Sigmoid colon (tissue), 7 donors: Measurements from ENCODE around the gene LAPTM5. TPM values are rescaled to one million over a fixed set of nuclear protein-coding genes. Genes with fewer than 3 reads are reported as not detected.
A peak's percentile ranks its signal among the peaks of the same experiment; 100 is the strongest.
"Not testable (repeated sequence)": the region's sequence is repeated elsewhere in the genome, so short reads cannot be mapped to it uniquely, and the experiment has no call there.

Experiments
- DNase-seq: peaks from one replicate; pipeline ENCODE4 v3.0.0-alpha.2; 2019
- H3K27ac ChIP-seq, 4 donors: fragments of 200-600 bp; sonication (generic); one replicate each; pipeline ENCODE4 v1.5.1; 2016 to 2019; ENCODE audit warnings: mild to moderate bottlenecking in 1 of 4
- H3K27me3 ChIP-seq, 3 donors: fragments of 200-600 bp; sonication (generic); one replicate each; pipeline ENCODE4 v1.5.1; 2019; ENCODE audit warnings: mild to moderate bottlenecking in 1 of 3
- H3K36me3 ChIP-seq, 4 donors: fragments of 200-600 bp; sonication (generic); one replicate each; pipeline ENCODE4 v1.5.1; 2016 to 2019
- H3K4me1 ChIP-seq, 4 donors: fragments of 200-600 bp; sonication (generic); one replicate each; pipeline ENCODE4 v1.5.1; 2017 to 2019
- H3K4me3 ChIP-seq, 4 donors: fragments of 200-600 bp; sonication (generic); one replicate each; pipeline ENCODE4 v1.5.1; 2017 to 2019; ENCODE audit warnings: mild to moderate bottlenecking in 2 of 4, moderate library complexity in 1 of 4
- H3K9me3 ChIP-seq, 4 donors: fragments of 200-600 bp in 3 of 4; sonication (generic) in 3 of 4; one replicate each; pipeline versions ENCODE4 v1.5.1 to v1.6.1; 2013 to 2019
- CTCF ChIP-seq, 4 experiments: fragments of 450-650 bp in 3 of 4; fragments of 200-600 bp in 1 of 4; IDR thresholded peaks; one replicate each; pipeline ENCODE4 v1.5.1; 2016 to 2019; ENCODE audit warnings: antibody characterized with exemption in 4 of 4, mild to moderate bottlenecking in 3 of 4, moderate library complexity in 2 of 4
- EP300 ChIP-seq, 4 donors: sonication (generic); formaldehyde crosslinking; IDR thresholded peaks; one replicate each; pipeline ENCODE4 v1.6.1; 2017; ENCODE audit warnings: antibody characterized with exemption in 4 of 4
- POLR2A ChIP-seq, 2 donors: fragments of 450-650 bp; IDR thresholded peaks; one replicate each; pipeline ENCODE4 v1.6.1; 2016; ENCODE audit warnings: antibody characterized with exemption in 2 of 2, mild to moderate bottlenecking in 2 of 2, moderate library complexity in 2 of 2
- POLR2AphosphoS5 ChIP-seq, 4 donors: sonication (generic); formaldehyde crosslinking; IDR thresholded peaks; one replicate each; pipeline ENCODE4 v1.6.1; 2017; ENCODE audit warnings: antibody characterized with exemption in 4 of 4
- WGBS, 2 donors: extraction: QIAGEN DNeasy Blood & Tissue Kit; methylation state at CpG; one replicate each; pipeline ENCODE4 v1.1.7; 2013; 5-methylcytosine and 5-hydroxymethylcytosine counted together
- intact Hi-C: fragments of 100-400 bp; cut with DNase I; formaldehyde crosslinking; loops from one replicate; pipeline ENCODE4 v1.15.1; 2023
- polyA plus RNA-seq, 3 donors: library from polyadenylated mRNA; stranded (reverse); fragments of 200-250 nt; gene quantifications; one replicate each; pipeline ENCODE4 v1.2.3, GENCODE V29; 2013
- total RNA-seq, 4 donors: library from RNA; depleted of rRNA; stranded (reverse); fragments of >200 nt; gene quantifications; one replicate each; pipeline ENCODE4 v1.1.0, GENCODE V29; 2016
- donor health status: healthy with polysubstance abuse.
- donor health status: Bipolar disorder and iron deficiency.
- donor health status: healthy.

Gene LAPTM5
- total and polyA plus RNA-seq, 7 donors: 30.2 to 219 (median 47.4) TPM

GRCh38 chr1:30692201-30692947 is 65.2 kb downstream of the LAPTM5 start:
- no peak for TF ChIP-seq POLR2AphosphoS5 (IDR thresholded peaks at IDR 0.05)
- intact Hi-C loops: no loop called here
- Histone ChIP-seq H3K4me3 (no peak overlapping the region), H3K27me3 (no peaks in the 10 kb centered on the region), H3K27ac (no peak overlapping the region), H3K4me1 (peaks cover 0 to 42% (median 33%) of the 10 kb centered on the region in 4 donors), H3K36me3 (no peaks in the 10 kb centered on the region), H3K9me3 (no peaks in the 10 kb centered on the region)
- WGBS, 2 donors: 69 to 71% methylated on average over 7 of the region's 7 CpGs
- DNase-seq: peak; percentile 61

- Histone ChIP-seq H3K27me3 (no peaks in the 10 kb centered on the region), H3K4me3 (no peak overlapping the region), H3K4me1 (peaks cover 0 to 33% (median 28%) of the 10 kb centered on the region in 4 donors), H3K36me3 (no peaks in the 10 kb centered on the region), H3K9me3 (no peaks in the 10 kb centered on the region), H3K27ac (no peak overlapping the region)
- intact Hi-C loops: no loop called here
- peak; percentile 22 for DNase-seq
- TF ChIP-seq POLR2A (IDR thresholded peaks at IDR 0.05) (no peak), CTCF (IDR thresholded peaks at IDR 0.05) (no peak), EP300 (IDR thresholded peaks at IDR 0.05) (no peak), POLR2AphosphoS5 (IDR thresholded peaks at IDR 0.05) (no peak)
- 67 to 68% methylated on average over 5 of the region's 5 CpGs for WGBS, 2 donors
These were observed 66.1 kb downstream of the LAPTM5 start for GRCh38 chr1:30691480-30691879.

GRCh38 chr1:30689901-30690645 is 67.5 kb downstream of the LAPTM5 start:
- Histone ChIP-seq H3K4me1 (peaks cover 0 to 26% (median 16%) of the 10 kb centered on the region in 4 donors), H3K27ac (peak overlapping the region in 1 of 4 donors; percentile 31), H3K9me3 (no peaks in the 10 kb centered on the region), H3K36me3 (no peaks in the 10 kb centered on the region), H3K4me3 (no peak overlapping the region), H3K27me3 (peaks cover 0 to 14% (median 7%) of the 10 kb centered on the region in 3 donors)
- intact Hi-C loops: no loop called here
- 44 to 60% methylated on average over 7 of the region's 7 CpGs for WGBS, 2 donors
- peak; percentile 48 for DNase-seq
- TF ChIP-seq POLR2AphosphoS5 (IDR thresholded peaks at IDR 0.05) (no peak), CTCF (IDR thresholded peaks at IDR 0.05) (no peak), EP300 (IDR thresholded peaks at IDR 0.05) (no peak)

- Histone ChIP-seq H3K27me3 (peaks cover 8 to 23% (median 16%) of the 10 kb centered on the region in 3 donors), H3K4me3 (no peak overlapping the region), H3K36me3 (no peaks in the 10 kb centered on the region), H3K9me3 (no peaks in the 10 kb centered on the region), H3K4me1 (peaks cover 0 to 23% (median 9%) of the 10 kb centered on the region in 4 donors), H3K27ac (no peak overlapping the region)
- 78% methylated on average over 11 of the region's 11 CpGs for WGBS, 2 donors
- TF ChIP-seq CTCF (IDR thresholded peaks at IDR 0.05): no peak
- no peak for TF ChIP-seq POLR2AphosphoS5 (IDR thresholded peaks at IDR 0.05)
- TF ChIP-seq EP300 (IDR thresholded peaks at IDR 0.05): no peak
- no peak for TF ChIP-seq POLR2A (IDR thresholded peaks at IDR 0.05)
- intact Hi-C loops: no loop called here
- peak; percentile 42 for DNase-seq
These were observed 68.4 kb downstream of the LAPTM5 start for GRCh38 chr1:30688920-30689794.

- intact Hi-C loops, H3K27ac ChIP-seq, H3K36me3 ChIP-seq, H3K9me3 ChIP-seq, H3K4me3 ChIP-seq: not testable (repeated sequence)
- Histone ChIP-seq H3K4me1 (peaks cover 0 to 16% (median 6%) of the 10 kb centered on the region in 4 donors), H3K27me3 (peaks cover 13 to 29% (median 23%) of the 10 kb centered on the region in 3 donors)
- WGBS, 2 donors: 86 to 94% methylated on average over 9 of the region's 9 CpGs
- DNase-seq: peak; percentile 17
These were observed 69.1 kb downstream of the LAPTM5 start for GRCh38 chr1:30688516-30688915.
